Suprapubic skin (tissue), 4 donors: ENCODE measurements around the gene NPY. TPM values are rescaled to one million over a fixed set of nuclear protein-coding genes. Genes with fewer than 3 reads are reported as not detected.

Experiments
- DNase-seq, 2 donors: peaks; one replicate each; pipeline ENCODE4 v3.0.0-alpha.2; 2019; ENCODE audit warnings: low spot score in 2 of 2
- H3K27ac ChIP-seq: fragments of 200-600 bp; sonication (generic); one replicate; pipeline ENCODE4 v1.5.1; 2019
- H3K27me3 ChIP-seq: fragments of 200-600 bp; sonication (generic); one replicate; pipeline ENCODE4 v1.5.1; 2019
- H3K36me3 ChIP-seq: fragments of 200-600 bp; sonication (generic); one replicate; pipeline ENCODE4 v1.5.1; 2019
- H3K4me1 ChIP-seq: fragments of 200-600 bp; sonication (generic); one replicate; pipeline ENCODE4 v1.5.1; 2019
- H3K4me3 ChIP-seq: fragments of 200-600 bp; sonication (generic); one replicate; pipeline ENCODE4 v1.5.1; 2019; ENCODE audit warnings: mild to moderate bottlenecking
- H3K9me3 ChIP-seq: fragments of 200-600 bp; sonication (generic); one replicate; pipeline ENCODE4 v1.5.1; 2019
- EP300 ChIP-seq: sonication (generic); formaldehyde crosslinking; IDR thresholded peaks from one replicate; pipeline ENCODE4 v1.6.1; 2017; ENCODE audit warnings: antibody characterized with exemption
- POLR2A ChIP-seq, 2 donors: fragments of 450-650 bp; IDR thresholded peaks; one replicate each; pipeline ENCODE4 v1.6.1; 2017; ENCODE audit warnings: antibody characterized with exemption in 2 of 2, mild to moderate bottlenecking in 2 of 2, moderate library complexity in 2 of 2
- POLR2AphosphoS5 ChIP-seq, 3 donors: sonication (generic); formaldehyde crosslinking; IDR thresholded peaks; one replicate each; pipeline ENCODE4 v1.6.1; 2017; ENCODE audit warnings: antibody characterized with exemption in 3 of 3
- WGBS: methylation state at CpG from one replicate; pipeline ENCODE4 v1.1.5; 2018; 5-methylcytosine and 5-hydroxymethylcytosine counted together
- total RNA-seq, 4 donors: library from RNA; depleted of rRNA; stranded (reverse); fragments of >200 nt; gene quantifications; one replicate each; pipeline ENCODE4 v1.1.0, GENCODE V29; 2016
- TF ChIP-seq, protein P1 (sequence below), 2 donors: fragments of 200-600 bp in 1 of 2; fragments of 450-650 bp in 1 of 2; sonication (generic) in 1 of 2; IDR thresholded peaks; one replicate each; pipeline ENCODE4 v1.5.1; 2016 to 2019; ENCODE audit warnings: antibody characterized with exemption in 2 of 2, mild to moderate bottlenecking in 1 of 2, moderate library complexity in 1 of 2

NPY gene
- total RNA-seq, 4 donors from 2014 or later = not detected

DNA sequence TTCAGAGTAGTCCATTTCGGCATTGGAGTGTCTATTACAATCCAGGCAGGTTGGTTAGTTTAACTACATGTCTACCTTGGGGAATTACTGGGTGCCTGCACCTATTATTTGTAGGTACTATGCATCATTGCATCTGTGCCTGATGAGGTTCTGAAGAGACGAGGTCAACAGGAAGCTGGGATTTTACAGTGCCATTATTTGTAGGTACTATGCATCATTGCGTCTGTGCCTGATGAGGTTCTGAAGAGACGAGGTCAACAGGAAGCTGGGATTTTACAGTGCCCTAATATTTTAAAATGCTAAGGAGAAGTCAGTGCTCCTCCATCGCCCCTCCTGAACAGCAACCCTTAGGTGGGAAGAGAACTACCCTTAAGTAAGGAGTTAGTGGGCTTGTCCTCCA is 41.7 kb downstream of the NPY start:
- TF ChIP-seq, protein P1, sequence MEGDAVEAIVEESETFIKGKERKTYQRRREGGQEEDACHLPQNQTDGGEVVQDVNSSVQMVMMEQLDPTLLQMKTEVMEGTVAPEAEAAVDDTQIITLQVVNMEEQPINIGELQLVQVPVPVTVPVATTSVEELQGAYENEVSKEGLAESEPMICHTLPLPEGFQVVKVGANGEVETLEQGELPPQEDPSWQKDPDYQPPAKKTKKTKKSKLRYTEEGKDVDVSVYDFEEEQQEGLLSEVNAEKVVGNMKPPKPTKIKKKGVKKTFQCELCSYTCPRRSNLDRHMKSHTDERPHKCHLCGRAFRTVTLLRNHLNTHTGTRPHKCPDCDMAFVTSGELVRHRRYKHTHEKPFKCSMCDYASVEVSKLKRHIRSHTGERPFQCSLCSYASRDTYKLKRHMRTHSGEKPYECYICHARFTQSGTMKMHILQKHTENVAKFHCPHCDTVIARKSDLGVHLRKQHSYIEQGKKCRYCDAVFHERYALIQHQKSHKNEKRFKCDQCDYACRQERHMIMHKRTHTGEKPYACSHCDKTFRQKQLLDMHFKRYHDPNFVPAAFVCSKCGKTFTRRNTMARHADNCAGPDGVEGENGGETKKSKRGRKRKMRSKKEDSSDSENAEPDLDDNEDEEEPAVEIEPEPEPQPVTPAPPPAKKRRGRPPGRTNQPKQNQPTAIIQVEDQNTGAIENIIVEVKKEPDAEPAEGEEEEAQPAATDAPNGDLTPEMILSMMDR (IDR thresholded peaks at IDR 0.05) = no peak
- no peak for TF ChIP-seq POLR2AphosphoS5 (IDR thresholded peaks at IDR 0.05)
- TF ChIP-seq POLR2A (IDR thresholded peaks at IDR 0.05) = no peak
- no peak for TF ChIP-seq EP300

DNA sequence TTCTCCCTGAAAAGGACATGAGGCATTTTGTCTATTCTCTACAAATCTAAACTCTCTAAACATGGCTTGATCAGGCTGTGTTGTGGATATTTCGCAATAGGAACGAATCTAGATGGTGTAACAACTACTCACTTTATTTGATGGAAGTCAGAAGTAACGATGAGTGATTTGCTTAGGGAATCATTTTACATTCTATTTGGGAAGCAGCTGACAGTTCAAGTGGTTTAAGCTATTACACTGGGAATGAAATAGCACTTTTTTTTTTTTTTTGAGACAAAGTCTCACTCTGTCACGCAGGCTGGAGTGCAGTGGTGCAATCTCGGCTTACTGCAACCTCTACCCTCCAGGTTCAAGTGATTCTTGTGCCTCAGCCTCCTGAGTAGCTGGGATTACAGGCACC is 44.1 kb downstream of the NPY start:
- no peak for DNase-seq
- 65% methylated on average over 5 of the region's 5 CpGs for WGBS
- no peak overlapping the region for H3K27ac ChIP-seq

More for the DNA sequence above, 41.7 kb downstream of the NPY start:
- 77% methylated on average over 5 of the region's 5 CpGs for WGBS
- no peaks in the 10 kb centered on the region for H3K9me3 ChIP-seq
- no peaks in the 10 kb centered on the region for H3K27me3 ChIP-seq
- H3K4me1 ChIP-seq = no peaks in the 10 kb centered on the region
- DNase-seq = no peak
- H3K4me3 ChIP-seq = no peak overlapping the region
- H3K27ac ChIP-seq = no peak overlapping the region
- no peaks in the 10 kb centered on the region for H3K36me3 ChIP-seq

DNA sequence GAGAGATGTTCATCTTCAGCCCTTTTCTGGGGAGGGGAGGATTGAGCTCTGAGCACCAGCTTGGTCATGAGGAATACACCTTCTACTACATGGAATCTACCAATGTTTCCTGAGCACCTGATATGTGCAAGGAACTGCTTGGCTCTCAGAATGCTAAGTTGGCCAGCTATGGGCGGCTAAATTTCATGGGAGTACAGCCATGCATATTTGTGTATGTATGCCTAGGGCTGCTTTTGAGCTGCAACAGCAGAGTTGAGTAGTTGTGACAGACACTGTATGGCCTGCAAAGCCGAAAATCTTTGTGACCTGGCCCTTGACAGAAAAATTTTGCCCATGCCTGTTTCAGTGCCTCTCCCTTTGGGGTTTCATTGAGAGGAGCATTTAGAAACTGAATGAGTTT is 44.9 kb downstream of the NPY start:
- Histone ChIP-seq H3K9me3 (peaks cover 3% of the 10 kb centered on the region), H3K27me3 (no peaks in the 10 kb centered on the region), H3K4me1 (no peaks in the 10 kb centered on the region), H3K4me3 (no peak overlapping the region), H3K36me3 (no peaks in the 10 kb centered on the region), H3K27ac (no peak overlapping the region)
- no peak for DNase-seq
- WGBS = 76% methylated on average over 2 of the region's 2 CpGs
- TF ChIP-seq POLR2A (IDR thresholded peaks at IDR 0.05) (no peak), POLR2AphosphoS5 (IDR thresholded peaks at IDR 0.05) (no peak), EP300 (no peak)
- TF ChIP-seq, protein P1 (IDR thresholded peaks at IDR 0.05) = no peak

More for the DNA sequence above, 44.1 kb downstream of the NPY start:
- TF ChIP-seq POLR2A (IDR thresholded peaks at IDR 0.05) (no peak), EP300 (no peak)
- Histone ChIP-seq H3K36me3 (no peaks in the 10 kb centered on the region), H3K9me3 (peaks cover 3% of the 10 kb centered on the region), H3K27me3 (no peaks in the 10 kb centered on the region), H3K4me3 (no peak overlapping the region), H3K4me1 (no peaks in the 10 kb centered on the region)

DNA sequence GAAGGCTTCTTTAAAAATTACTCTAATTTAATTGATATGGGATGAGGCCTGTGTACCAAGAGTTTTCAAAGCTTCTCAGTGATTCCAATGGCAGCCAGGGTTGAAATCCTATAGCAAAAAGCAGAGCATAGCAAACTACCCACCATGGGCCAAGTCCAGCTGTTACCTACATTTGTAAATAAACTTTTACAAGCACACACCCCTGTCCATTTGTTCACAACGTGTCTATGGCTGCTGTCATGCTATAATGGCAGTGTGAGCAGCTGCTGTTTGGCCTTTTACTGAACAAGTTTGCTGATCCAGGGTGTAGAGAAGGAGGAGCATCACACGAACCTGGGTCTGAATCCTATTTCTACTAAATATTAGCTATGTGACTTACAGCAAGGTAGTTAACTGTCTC is 50.0 kb downstream of the NPY start:
- H3K27ac ChIP-seq = no peak overlapping the region
- H3K9me3 ChIP-seq = peaks cover 3% of the 10 kb centered on the region
- TF ChIP-seq POLR2AphosphoS5 (IDR thresholded peaks at IDR 0.05) = no peak
- TF ChIP-seq, protein P1 (IDR thresholded peaks at IDR 0.05) = no peak
- TF ChIP-seq EP300 = no peak
- no peak for TF ChIP-seq POLR2A (IDR thresholded peaks at IDR 0.05)

DNA sequence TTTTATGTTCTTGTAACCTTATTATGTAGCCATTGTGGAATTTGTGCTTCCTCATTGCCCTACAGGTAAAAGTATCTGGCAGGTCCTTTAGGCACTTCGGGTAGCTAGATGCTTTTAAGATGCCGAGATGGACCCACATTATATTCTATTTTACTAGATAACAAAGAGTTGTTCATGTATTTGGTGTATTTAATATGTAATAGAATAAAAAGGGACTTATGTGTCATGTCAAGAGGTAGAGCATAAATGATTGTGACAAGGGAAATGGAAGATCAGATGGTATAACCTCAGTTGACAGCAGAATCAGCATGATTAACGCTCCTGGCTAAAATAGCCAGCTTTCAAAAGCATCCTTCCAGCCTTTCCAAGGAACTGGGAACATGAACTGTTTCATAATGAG is 50.6 kb downstream of the NPY start:
- DNase-seq = no peak
- no peak for TF ChIP-seq POLR2A (IDR thresholded peaks at IDR 0.05)
- TF ChIP-seq POLR2AphosphoS5 (IDR thresholded peaks at IDR 0.05) = no peak
- TF ChIP-seq, protein P1 (IDR thresholded peaks at IDR 0.05) = no peak
- TF ChIP-seq EP300 = no peak
- H3K4me1 ChIP-seq = no peaks in the 10 kb centered on the region
- H3K27ac ChIP-seq = no peak overlapping the region
- peaks cover 3% of the 10 kb centered on the region for H3K9me3 ChIP-seq
- peaks cover 3% of the 10 kb centered on the region for H3K27me3 ChIP-seq
- H3K4me3 ChIP-seq = no peak overlapping the region
- WGBS = 89% methylated on average over 3 of the region's 3 CpGs
- no peaks in the 10 kb centered on the region for H3K36me3 ChIP-seq

More for the DNA sequence above, 50.0 kb downstream of the NPY start:
- no peak for DNase-seq
- Histone ChIP-seq H3K27me3 (peaks cover 3% of the 10 kb centered on the region), H3K4me3 (no peak overlapping the region), H3K4me1 (no peaks in the 10 kb centered on the region), H3K36me3 (no peaks in the 10 kb centered on the region)
- 60% methylated on average over 2 of the region's 2 CpGs for WGBS

DNA sequence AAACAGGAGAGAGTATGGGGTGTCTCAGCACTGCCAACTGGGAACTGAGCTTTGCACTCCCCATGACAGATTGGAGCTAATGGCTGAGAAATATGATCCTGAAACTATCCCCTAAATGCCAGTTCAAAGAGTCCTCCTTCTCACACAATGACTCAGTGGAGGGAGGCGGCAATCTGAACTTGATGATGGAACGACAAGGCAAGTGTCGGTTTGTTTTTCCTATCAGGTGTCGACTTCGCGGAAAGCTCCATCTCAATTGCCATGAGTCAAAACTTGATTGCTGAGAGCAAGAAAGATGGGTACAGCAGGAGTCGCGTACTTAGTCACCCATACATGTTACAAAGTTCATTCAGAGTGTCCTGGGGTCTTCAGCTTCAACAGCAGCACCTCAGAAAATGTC is 52.5 kb downstream of the NPY start:
- H3K4me1 ChIP-seq = no peaks in the 10 kb centered on the region
- H3K27me3 ChIP-seq = peaks cover 3% of the 10 kb centered on the region
- H3K4me3 ChIP-seq = no peak overlapping the region
- H3K36me3 ChIP-seq = no peaks in the 10 kb centered on the region
- no peak overlapping the region for H3K27ac ChIP-seq
- no peak for DNase-seq
- WGBS = 68% methylated on average over 8 of the region's 8 CpGs
- TF ChIP-seq POLR2A (IDR thresholded peaks at IDR 0.05) = no peak
- TF ChIP-seq EP300 = no peak
- no peak for TF ChIP-seq POLR2AphosphoS5 (IDR thresholded peaks at IDR 0.05)
- TF ChIP-seq, protein P1 (IDR thresholded peaks at IDR 0.05) = no peak
- peaks cover 3% of the 10 kb centered on the region for H3K9me3 ChIP-seq
